GM19099 (cell line): Measurements from ENCODE around the gene ZNF280B.

Source experiments
- POLR2A ChIP-seq: IDR thresholded peaks from 3 replicates; pipeline ENCODE4 v1.6.1; 2011; ENCODE audit warnings: low read depth; ENCODE audit not compliant: insufficient read length; ENCODE audit errors: extremely low read depth

ZNF280B gene

GRCh38 chr22:22546490-22546889 lies 37.9 kb upstream of the ZNF280B start:
- no peak for TF ChIP-seq POLR2A

GRCh38 chr22:22545084-22545483 lies 36.5 kb upstream of the ZNF280B start:
- no peak for TF ChIP-seq POLR2A

- TF ChIP-seq POLR2A: no peak
Measured at GRCh38 chr22:22538226-22538989, 29.9 kb upstream of the ZNF280B start.

- TF ChIP-seq POLR2A: no peak
Measured at GRCh38 chr22:22536916-22537315, 28.4 kb upstream of the ZNF280B start.

- no peak for TF ChIP-seq POLR2A
Measured at GRCh38 chr22:22536515-22536914, 28.0 kb upstream of the ZNF280B start.

GRCh38 chr22:22535662-22536061 lies 27.1 kb upstream of the ZNF280B start:
- TF ChIP-seq POLR2A: no peak

- no peak for TF ChIP-seq POLR2A
Measured at GRCh38 chr22:22534604-22535415, 26.3 kb upstream of the ZNF280B start.

GRCh38 chr22:22533863-22534262 lies 25.3 kb upstream of the ZNF280B start:
- no peak for TF ChIP-seq POLR2A

- TF ChIP-seq POLR2A: no peak
Measured at GRCh38 chr22:22533417-22533816, 24.9 kb upstream of the ZNF280B start.

GRCh38 chr22:22531770-22532546 lies 23.4 kb upstream of the ZNF280B start:
- TF ChIP-seq POLR2A: no peak

GRCh38 chr22:22528780-22529179 lies 20.2 kb upstream of the ZNF280B start:
- TF ChIP-seq POLR2A: no peak

- TF ChIP-seq POLR2A: no peak
Measured at GRCh38 chr22:22527312-22527711, 18.8 kb upstream of the ZNF280B start.

GRCh38 chr22:22526125-22526912 lies 17.8 kb upstream of the ZNF280B start:
- TF ChIP-seq POLR2A: no peak

GRCh38 chr22:22523494-22523893 lies 15.0 kb upstream of the ZNF280B start:
- no peak for TF ChIP-seq POLR2A

GRCh38 chr22:22521631-22522030 lies 13.1 kb upstream of the ZNF280B start:
- TF ChIP-seq POLR2A: no peak
